T follicular helper cell (primary cell): ENCODE measurements around the gene STXBP5.
"Not testable (repeated sequence)": the region's sequence is repeated elsewhere in the genome, so short reads cannot be mapped to it uniquely, and the experiment has no call there.

Source experiments
- DNase-seq: peaks from one replicate; pipeline ENCODE4 v3.0.0-alpha.2; 2020; ENCODE audit warnings: low read depth

The STXBP5 gene

DNA sequence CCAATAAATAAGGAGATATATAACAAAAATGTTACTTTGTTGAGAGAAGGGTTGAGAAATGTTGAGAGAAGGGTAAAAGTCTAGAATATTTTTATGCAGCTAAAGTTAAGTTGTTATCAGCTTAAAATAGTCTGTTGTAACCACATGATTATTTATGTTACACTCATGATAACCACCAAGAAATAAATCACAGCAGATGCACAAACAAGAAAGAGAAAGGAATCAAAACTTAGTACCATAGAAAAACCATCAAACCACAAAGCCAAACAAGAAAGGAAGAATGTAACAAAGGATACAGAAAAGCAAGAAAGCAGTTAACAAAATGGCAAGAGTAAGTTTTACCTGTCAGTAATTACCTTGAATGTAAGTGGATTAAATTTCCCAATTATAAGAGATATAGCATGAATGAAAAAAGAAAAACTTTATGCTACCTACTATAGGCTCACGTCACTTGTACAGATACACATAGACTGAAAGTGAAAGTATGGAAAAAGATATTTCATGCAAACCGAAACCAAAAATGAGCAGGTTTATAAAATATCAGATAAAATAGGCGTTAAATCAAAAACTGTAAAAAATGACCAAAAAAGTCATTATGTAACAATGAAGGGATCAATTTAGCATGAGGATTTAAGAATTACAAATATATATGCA lies 93.6 kb downstream of the STXBP5 start:
- DNase-seq, result no peak

DNA sequence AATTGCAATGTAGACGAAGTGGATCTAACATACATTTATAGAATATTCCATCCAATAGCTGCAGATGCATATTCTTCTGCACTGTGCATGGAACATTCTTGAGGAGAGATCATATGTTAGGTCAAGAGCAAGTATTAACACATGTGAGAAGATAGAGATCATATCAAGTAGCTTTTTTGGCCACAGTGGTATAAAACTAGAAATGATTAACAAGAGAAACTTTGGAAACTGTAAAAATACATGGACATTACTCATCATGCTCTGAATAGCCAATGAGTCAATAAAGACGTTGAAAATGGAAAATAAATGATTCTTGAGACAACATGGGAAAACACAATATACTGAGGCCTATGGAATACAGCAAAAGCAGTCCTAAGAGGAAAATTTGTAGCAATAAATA lies 94.2 kb downstream of the STXBP5 start:
- no peak for DNase-seq

DNA sequence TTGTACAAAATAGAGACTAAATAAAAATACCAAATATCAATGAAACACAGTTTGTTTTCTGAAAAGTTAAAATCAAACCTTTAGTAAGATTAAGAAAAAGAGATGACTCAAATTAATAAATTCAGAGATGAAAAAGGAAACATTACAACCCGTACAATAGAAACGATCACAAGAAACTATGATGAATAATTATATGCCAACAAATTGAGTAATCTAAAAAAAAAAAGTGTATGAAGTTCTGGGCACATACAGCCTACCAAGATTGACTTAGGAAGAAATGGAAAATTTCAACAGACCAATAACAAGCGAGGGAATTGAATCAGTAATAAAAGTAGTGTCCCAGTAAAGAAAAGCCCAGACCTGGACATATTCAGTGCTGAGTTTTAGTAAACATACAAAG lies 94.8 kb downstream of the STXBP5 start:
- no peak for DNase-seq

DNA sequence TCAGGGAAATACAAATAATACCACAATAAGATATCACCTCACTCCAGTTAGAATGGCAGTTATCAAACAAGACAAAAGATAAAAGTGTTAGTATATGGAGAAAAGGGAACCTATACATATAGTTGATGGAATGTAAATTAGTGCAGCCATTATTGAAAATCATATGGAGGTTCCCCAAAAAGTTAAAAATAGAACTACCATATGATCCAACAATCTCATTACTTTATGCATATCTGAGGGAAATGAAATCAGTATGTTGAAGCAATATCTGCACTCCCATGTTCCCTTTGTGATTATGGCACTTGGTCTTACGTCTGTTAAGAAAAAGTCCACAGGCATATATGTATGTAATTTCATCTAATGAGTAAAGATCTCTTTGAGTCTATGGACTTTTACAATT lies 96.9 kb downstream of the STXBP5 start:
- DNase-seq, result no peak

DNA sequence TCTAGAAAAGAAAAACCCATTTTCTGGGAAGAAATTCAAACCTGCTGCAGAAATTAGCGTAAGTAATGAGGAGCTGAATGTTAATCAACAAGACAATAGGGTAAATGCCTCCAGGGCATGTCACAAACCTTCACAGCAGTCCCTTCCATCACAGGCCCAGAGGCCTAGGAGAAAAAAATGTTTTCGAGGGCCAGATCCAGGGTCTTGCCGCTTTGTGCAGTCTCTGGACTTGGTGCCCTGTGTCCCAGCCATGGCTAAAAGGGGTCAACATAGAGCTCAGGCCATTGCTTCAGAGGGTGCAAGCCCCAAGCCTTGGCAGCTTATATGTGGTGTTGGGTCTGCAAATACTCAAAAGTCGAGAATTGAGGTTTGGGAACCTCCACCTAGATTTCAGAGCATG lies 99.8 kb downstream of the STXBP5 start:
- no peak for DNase-seq

DNA sequence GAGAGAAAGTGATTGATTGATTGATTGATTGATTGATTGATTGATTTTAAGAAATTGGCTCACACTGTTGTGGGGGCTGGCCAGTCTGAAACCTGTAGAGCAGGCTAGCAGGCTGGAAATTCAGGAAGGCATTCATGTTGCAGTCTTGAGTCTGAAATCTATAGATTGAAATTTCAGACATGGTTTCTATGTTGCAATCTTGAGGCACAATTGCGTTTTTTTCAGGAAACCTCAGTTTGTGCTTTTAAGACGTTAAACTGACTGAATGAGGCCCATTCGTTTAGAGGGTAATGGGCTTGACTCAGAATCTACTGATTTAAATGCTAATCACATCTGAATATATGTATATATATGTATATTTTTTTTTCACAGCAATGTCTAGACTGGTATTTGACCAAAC lies 106.3 kb downstream of the STXBP5 start:
- no peak for DNase-seq

DNA sequence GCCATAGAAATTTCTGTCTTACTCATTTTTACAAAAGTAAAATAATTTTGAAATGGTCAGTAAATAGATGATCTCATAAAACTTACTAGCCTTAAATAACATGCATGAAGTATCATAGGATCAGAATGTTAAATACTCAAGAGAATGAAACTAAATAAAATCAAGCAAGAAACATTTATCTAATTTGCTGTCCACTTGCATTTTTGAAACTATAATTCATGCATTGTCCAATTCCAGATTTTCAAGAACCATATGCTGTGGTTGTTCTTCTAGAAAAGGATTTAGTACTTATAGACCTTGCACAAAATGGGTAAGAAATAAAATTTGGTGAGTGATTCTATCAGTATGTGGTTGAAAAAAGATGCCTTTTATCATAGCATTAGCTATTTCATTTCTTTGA lies 107.0 kb downstream of the STXBP5 start:
- no peak for DNase-seq

DNA sequence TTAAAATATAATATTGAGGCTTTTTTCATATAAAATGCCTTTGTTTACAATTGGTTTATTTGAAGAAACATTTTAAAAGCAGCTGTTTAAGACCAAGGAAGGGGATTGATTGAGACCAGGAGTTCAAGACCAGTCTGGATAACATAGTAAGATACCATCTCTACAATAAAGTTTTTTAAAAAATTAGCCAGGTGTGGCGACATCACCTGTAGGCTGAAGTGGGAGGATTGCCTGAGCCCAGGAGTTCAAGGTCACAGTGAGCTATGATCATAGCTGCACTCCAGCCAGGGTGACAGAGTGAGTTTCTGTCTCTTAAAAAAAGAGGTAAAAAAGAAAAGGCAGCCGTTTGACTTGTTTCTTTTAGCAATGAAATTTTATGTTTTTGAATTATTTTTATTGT lies 117.0 kb downstream of the STXBP5 start:
- no peak for DNase-seq

DNA sequence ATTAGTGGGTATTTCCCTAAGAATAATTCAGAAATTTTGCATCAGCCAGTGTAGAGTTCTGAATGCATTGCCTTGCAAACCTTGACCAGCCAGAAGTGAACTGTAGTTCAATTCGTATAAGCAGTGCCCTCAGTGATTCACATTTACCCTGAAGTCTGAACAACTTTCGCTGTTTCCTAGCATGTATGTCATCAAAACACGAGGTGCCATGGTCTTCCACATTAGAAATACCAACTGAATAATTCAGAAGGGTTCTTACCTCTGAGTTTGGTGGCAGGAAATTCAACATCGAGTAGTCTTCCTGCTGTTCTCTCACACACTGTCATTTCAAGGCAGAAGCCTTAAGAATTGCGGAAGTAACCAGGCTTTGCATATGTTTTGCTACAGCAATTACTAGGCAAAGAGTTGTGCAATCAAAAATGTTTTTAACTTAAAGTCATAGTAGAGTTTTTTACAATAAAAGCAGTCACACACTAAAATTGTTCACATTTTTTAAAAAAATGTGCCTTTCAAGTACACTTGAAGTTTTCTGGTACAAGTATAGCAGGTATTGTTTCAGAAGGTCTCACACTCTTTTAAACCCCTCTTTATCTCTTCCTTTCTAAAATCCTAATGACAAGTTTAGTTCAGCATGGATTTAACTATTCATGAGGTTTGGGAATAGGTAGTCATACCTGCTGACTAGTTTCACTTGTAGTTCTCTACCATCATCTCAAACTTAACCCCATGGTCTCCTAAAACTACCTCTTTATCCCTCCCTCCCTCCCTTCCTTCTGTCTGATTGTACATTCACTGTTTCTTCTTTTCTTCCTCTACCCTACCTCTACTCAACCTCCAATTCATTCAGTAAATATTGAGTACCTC lies 118.3 kb downstream of the STXBP5 start:
- no peak for DNase-seq

DNA sequence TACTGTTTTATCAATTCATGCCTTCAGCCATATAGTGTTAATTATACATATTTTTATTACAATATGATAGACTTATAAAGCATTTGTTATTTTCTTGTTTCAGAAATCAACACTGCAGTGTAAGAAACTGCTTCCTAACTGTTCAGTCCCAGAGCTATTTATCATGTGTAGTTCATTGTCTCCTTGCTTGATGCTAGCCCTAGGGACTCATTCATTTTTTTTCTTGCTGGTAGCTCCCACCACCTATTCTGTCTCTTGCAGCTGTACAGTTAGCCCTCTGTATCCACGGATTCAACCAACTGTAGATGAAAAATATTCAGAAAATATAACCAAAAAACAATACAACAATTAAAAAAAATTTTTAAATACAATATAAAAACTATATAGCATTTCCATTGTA lies 121.3 kb downstream of the STXBP5 start:
- no peak for DNase-seq

DNA sequence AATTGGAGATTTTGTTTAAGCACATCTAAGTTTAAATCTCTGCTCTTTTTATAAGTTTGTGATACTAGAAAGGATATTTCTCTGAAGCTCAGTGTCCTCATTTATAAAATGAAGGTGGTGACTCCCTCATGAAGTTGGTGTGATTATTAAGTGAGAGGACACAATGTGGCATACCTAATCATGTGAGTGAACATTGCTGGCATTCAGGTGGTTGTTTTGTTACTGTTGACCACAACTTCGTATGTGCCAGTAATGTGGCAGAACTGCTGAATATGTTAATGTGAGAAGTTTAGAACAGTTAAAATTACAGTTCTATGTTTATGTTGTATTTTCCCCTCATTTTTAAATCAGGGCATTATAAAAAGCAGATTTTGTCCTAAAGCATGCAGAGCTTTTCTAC lies 127.2 kb downstream of the STXBP5 start:
- no peak for DNase-seq

DNA sequence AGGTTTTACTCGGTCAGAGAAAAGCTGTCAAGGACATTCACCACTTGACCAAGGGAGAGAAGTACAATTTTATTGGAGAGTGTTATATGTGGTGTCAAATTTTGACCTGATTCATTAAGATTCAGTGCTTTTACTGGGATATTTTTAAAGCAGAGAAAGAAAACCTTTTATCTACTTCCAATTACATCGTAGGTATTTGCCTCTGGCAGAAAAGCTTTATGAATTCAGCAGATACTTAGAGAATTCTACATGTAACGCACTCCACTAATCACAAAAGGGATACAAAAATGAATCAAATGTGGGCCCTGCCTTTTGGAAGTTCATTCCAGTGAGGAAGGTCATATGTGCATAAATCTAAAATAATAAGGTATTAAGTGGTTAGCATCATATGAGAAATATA lies 133.7 kb downstream of the STXBP5 start:
- DNase-seq, result no peak

DNA sequence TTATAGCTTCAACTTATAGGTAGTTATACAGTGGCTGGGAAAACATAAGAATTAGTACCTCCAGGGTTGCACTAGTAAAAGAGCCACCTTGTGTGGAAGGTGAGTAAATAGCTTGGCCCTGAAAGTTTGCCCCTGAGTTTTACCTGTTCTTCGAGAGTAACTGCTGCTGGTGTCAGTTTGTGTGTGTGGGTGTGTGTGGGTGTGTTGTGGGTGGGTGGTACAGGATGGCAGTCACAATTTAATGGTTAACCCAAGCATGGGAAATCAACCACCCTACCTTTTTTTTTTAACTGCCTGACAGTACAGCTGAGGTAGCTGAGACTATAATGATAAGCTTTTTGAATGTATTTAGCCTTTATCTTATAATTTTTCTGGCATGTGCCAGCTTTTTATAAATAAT lies 137.3 kb downstream of the STXBP5 start:
- DNase-seq, result no peak

DNA sequence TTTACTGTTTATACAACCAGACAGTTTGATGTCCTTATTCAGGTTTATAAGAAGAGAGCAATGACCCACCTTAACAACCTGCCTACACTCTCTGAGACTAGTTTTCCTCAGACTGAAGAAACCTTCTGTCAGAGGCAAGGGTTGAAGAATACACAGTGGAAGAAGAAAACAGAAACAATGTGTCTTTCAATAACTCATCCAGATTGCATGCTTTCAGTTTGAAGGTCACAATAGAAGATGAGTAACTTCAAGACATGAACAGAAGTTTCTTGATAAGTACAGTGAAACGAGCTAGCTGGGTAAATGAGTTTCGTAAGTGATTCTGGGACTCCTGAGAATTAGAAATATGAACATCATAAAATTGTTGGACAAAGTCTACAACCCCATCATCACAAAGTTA lies 141.7 kb downstream of the STXBP5 start:
- no peak for DNase-seq

DNA sequence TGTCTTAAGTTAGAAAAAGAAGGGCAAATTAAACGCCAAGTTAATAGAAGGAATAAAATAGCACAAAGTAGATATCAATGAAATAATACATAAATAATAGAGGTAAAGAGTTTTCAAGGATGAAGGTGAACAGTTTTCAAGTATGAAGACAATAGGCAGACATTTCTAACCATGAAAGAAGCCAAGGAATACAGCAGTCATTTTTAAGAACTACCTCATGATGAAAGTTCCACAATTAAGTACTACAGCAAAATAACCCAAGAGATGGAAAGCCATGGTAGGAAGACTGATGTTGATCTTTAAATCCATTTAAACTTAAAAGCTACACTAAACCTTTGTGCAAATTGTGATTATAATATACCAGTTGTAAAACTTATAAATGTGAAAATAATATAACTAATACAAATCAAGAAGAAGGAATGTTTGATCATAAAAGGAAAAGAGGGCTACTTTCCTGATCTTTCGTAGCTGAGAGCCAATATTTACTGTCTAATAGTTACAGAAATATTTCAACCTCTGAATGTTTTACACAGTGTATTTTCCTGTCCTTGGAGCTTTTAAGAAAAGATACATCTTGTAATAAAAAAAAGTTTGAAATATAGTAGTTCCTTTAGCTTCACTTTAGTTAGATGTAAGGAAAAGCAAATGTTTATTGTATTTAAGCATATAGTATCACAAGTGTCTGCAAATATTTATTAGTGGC lies 143.1 kb downstream of the STXBP5 start:
- DNase-seq, result no peak

DNA sequence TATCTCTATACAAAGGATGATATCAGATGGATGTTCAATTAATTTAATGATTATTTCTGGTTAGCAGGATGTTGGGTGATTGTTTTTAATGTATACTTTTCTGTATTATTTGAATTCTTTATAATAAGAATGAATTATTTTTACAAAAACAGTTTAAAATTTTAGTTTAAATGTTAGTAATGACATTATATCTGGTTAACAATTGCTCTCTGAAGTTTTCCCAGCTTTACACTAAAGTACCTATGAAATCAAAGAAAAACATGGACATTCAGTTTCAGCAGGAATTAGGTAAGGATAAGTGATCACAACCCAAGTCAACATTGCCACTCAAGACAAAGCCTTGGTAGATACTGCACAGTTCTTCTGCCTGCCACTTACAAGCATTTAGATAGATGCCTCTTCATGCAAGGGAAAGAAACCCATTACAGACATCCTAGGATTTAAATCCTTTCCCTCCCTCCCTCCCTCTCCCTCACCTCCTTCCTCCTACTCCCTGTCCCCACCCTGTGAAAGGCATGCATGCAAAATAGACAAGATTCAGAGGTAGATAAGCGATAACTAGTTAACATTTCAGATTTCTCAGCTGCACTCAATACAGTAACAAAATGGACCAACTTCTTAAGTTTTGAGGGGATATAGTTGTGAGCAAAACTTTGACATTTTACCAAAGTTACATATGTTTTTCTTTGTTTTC lies 143.8 kb downstream of the STXBP5 start:
- no peak for DNase-seq

DNA sequence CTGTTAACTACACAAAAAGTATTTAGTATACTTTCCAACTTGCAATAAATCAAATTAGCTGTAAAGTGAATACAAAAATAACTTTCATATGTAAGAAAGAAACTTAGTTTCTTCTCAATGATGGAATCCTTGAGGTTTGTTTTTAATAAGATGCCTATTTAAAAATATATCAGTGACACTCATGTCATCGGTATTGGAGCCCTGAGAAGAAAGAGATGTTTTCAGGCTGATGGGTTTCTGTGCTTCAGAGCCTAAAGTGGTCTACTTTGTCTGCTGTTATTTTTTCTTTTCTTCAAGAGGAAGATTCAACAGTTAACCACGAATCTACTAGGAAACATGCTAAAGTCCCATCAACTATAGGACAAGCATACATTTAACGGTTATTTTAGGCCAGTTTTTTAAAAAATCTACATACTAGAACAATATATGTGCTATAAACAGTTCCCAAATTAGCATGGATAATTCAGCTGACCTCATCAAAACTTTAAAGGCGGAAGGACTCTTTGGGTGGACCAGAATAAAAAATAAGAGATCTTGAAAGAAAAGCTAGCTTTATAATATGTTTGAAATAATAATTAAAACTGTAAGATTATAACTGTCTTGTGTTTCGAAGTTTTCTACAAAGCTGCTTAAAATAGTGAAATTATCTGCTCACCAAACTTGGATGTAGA lies 157.2 kb downstream of the STXBP5 start:
- DNase-seq, result no peak

DNA sequence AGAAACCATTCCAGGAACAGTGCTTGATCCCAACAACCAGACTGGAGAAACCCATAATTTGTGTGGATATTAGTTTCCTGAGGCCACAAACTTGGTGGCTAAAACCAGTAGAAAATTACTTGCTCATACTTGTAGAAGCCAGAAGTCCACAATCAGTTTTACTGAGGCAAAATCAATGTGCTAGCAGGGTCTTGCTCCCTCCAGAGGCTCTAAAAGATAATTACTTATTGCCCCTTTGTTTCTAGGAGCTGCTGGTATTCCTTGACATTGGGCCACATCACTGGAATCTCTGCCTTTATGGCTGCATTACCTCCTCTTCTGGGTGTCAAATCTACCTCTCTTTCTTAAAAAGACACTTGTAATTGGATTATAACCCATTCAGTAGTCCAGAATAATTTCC lies 162.1 kb downstream of the STXBP5 start:
- DNase-seq, result no peak

DNA sequence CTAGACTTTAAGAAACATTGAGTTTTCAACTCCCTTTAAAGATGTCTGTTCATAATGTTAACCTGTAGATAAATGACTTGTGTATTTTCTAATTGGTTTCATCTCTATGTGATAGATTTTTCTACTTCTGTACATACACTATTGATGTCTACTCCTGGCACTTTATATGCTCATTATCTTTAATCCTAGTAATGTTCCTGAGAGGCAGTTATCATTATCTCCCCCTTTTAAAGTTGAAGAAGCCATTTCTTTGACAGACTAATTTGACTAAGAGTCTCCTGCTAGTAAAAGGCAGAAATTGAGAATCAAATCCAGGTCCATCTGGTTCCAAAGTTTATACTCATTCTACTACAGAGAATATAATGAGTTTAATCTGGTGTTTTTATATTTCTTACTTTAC lies 167.1 kb downstream of the STXBP5 start:
- DNase-seq, result no peak

DNA sequence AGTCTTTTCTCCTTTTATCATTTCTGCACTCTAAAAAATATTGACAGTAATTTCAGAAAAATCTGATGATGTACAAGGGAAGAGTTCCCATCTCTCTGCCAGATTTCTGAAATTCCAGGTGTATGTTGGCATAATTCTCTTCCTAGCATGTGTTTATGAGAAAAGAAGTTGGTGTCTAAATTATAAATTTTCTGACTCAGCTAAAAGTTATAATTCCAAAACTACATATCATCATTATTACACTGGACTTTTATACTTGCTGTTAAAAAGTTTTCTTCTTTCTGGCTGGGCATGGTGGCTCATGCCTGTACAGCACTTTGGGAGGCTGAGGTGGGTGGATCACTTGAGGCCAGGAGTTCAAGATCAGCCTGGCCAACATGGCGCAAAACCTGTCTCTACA lies 168.6 kb downstream of the STXBP5 start:
- no peak for DNase-seq

DNA sequence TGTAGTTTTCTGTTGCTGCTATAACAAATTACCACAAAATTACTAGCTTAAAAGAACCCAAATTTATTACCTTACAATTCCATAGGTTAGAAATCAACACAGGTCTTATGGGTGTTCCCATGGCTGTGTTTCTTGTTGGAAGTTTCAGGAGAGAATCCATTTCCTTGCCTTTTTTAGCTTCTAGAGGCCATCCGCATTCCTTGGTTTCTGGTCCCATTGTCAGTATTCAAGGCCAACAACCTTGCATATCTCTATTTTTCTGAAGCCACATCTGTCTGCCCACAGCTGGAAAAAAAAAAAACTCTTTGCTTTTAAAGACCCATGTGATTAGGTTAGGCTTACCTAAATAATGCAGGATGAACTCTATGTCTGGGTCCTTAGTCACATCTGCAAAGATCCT lies 174.6 kb downstream of the STXBP5 start:
- no peak for DNase-seq

DNA sequence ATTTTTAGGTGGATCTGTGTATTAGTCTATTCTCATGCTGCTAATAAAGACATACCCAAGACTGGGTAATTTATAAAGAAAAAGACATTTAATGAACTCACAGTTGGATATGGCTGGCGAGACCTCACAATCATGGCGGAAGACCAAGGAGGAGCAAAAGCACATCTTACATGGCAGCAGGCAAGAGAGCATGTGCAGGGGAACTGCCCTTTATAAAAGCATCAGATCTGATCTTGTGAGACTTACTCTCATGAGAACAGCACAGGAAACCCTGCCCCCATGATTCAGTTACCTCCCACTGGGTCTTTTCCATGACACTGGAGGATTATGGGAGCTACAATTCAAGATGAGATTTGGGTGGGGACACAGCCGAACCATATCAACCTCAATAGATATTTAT lies 176.6 kb downstream of the STXBP5 start:
- DNase-seq, result not testable (repeated sequence)
